Measurements from ENCODE around the gene FAM83C.
"Not testable (repeated sequence)": the region's sequence is repeated elsewhere in the genome, so short reads cannot be mapped to it uniquely, and the experiment has no call there.

Gene FAM83C

DNA sequence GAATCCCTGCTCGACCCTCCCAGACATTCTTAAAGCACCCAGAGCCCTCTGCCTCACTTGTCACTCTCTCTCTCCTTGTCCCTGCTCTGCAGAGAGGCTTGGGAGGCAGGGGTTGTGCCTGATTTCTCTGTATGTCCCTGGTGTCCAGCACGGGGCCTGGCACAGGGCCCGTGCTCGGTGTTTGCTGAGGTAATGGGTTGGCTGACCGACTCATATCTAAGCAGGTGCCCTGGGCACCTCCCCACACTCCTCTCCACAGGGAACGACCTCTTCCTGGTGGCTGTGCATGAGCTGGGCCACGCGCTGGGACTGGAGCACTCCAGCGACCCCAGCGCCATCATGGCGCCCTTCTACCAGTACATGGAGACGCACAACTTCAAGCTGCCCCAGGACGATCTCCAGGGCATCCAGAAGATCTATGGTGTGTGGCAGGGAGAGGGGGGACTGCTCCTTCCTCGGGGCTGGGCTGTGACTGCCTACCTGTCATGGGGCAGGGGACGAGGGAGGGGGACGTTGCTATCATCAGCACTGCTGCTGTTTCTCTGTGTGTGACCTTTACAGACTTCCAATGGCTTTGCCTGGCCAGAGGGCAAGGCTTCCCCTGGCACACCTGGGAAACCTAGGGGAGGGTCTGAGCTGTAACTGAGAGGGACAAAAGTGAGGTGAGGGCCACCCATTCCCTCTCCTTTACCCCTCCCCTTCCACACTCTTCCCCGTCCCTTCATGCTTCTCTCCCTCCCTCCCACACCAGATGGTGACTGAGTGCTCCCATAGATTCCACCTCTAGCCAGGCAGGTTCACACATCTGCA lies 28.5 kb downstream of the FAM83C start:
- H3K4me1 ChIP-seq (ENCODE audit: low read length), result peaks cover 9% of the 10 kb centered on the region
- H3K9ac ChIP-seq (ENCODE audit: low read length), result no peak overlapping the region

DNA sequence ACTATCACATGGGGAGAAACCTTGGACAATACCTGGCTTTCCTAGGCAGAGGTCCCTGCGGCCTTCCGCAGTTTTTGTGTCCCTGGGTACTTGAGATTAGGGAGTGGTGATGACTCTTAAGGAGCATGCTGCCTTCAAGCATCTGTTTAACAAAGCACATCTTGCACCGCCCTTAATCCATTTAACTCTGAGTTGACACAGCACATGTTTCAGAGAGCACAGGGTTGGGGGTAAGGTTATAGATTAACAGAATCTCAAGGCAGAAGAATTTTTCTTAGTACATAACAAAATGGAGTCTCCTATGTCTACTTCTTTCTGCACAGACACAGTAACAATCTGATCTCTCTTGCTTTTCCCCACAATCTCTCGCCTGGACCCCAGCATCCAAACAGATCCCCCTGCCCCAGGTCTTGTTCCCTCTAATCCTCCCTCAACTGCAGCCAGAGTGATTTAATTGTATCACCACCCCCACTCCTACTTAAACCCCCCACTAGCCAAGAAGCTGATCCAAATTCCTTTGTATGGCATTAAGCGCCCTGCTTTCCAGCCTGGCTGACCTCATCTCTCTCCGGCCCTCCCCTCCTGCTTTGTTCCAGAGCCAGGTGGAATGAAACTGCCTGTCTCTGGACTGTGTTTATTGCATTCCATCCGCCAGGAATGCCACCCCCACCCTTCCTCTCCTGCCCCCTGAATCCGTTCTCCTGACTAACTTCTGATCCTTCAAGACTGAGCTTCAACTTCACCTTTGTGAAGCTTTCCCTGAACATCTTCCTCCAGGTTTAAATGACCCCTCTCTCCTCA lies 29.3 kb downstream of the FAM83C start:
- H3K4me3 ChIP-seq (ENCODE audit: low read length); H4K20me1 ChIP-seq (ENCODE audit: insufficient read depth, low read length); H3K27ac ChIP-seq (ENCODE audit: low read length); H2AFZ ChIP-seq (ENCODE audit: low read depth, low read length); H3K27me3 ChIP-seq (ENCODE audit: low read depth, low read length); H3K9me3 ChIP-seq (ENCODE audit: insufficient read depth, low read length); H3K9ac ChIP-seq (ENCODE audit: low read length); H3K79me2 ChIP-seq (ENCODE audit: low read length); H3K36me3 ChIP-seq (replicated peaks; ENCODE audit: low read depth, low read length); H3K4me2 ChIP-seq (ENCODE audit: low read length); H3K4me1 ChIP-seq (ENCODE audit: low read length): not testable (repeated sequence)

More for the DNA sequence above, 28.5 kb downstream of the FAM83C start:
- TF ChIP-seq, protein P1, sequence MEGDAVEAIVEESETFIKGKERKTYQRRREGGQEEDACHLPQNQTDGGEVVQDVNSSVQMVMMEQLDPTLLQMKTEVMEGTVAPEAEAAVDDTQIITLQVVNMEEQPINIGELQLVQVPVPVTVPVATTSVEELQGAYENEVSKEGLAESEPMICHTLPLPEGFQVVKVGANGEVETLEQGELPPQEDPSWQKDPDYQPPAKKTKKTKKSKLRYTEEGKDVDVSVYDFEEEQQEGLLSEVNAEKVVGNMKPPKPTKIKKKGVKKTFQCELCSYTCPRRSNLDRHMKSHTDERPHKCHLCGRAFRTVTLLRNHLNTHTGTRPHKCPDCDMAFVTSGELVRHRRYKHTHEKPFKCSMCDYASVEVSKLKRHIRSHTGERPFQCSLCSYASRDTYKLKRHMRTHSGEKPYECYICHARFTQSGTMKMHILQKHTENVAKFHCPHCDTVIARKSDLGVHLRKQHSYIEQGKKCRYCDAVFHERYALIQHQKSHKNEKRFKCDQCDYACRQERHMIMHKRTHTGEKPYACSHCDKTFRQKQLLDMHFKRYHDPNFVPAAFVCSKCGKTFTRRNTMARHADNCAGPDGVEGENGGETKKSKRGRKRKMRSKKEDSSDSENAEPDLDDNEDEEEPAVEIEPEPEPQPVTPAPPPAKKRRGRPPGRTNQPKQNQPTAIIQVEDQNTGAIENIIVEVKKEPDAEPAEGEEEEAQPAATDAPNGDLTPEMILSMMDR (IDR thresholded peaks at IDR 0.05; ENCODE audit: low read depth, low read length), result no peak
- no peak for TF ChIP-seq EZH2phosphoT487 (IDR thresholded peaks at IDR 0.05; ENCODE audit: low read depth)
- Histone ChIP-seq H3K9me3 (ENCODE audit: insufficient read depth, low read length) (no peaks in the 10 kb centered on the region), H4K20me1 (ENCODE audit: insufficient read depth, low read length) (no peaks in the 10 kb centered on the region), H3K36me3 (replicated peaks; ENCODE audit: low read depth, low read length) (no peaks in the 10 kb centered on the region), H2AFZ (ENCODE audit: low read depth, low read length) (no peak overlapping the region), H3K79me2 (ENCODE audit: low read length) (no peaks in the 10 kb centered on the region), H3K27ac (ENCODE audit: low read length) (no peak overlapping the region), H3K4me3 (ENCODE audit: low read length) (no peak overlapping the region), H3K4me2 (ENCODE audit: low read length) (no peak overlapping the region), H3K27me3 (ENCODE audit: low read depth, low read length) (peaks cover 8% of the 10 kb centered on the region; the same call in 1 of the 2 replicates)

DNA sequence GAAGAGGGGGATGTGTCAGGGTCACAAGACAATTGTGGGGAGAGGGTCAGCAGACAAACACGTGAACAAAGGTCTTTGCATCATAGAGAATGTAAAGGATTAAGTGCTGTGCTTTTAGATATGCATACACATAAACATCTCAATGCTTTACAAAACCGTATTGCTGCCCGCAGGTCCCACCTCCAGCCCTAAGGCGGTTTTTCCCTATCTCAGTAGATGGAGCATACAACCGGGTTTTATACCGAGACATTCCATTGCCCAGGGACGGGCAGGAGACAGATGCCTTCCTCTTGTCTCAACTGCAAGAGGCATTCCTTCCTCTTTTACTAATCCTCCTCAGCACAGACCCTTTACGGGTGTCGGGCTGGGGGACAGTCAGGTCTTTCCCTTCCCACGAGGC lies 29.9 kb downstream of the FAM83C start:
- not testable (repeated sequence) for H3K79me2 ChIP-seq (ENCODE audit: low read length); H4K20me1 ChIP-seq (ENCODE audit: insufficient read depth, low read length); H3K36me3 ChIP-seq (replicated peaks; ENCODE audit: low read depth, low read length); H3K9me3 ChIP-seq (ENCODE audit: insufficient read depth, low read length); H3K4me1 ChIP-seq (ENCODE audit: low read length); H3K27ac ChIP-seq (ENCODE audit: low read length); H2AFZ ChIP-seq (ENCODE audit: low read depth, low read length); H3K4me3 ChIP-seq (ENCODE audit: low read length); H3K9ac ChIP-seq (ENCODE audit: low read length); H3K4me2 ChIP-seq (ENCODE audit: low read length)
- peaks cover 12% of the 10 kb centered on the region for H3K27me3 ChIP-seq (ENCODE audit: low read depth, low read length)

DNA sequence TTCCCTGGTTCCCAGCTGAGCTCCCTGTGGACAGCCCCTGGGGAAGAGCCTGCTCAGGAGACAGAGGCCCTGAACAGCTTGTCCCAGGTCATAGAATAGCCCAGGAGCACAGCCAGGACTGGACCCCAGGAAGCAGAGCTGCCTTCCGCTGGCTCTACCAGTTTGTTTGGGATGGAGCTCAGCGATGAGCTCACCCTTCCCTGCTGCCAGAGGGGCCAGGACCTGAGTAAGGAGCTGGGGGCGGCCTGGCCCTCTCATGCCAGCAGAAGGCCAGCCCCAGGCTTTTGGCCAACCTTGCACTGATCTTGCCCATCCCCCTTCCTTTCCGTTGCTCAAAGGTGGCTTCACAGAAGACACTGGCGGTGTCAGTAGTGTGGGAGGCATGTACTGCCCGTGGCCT lies 31.8 kb downstream of the FAM83C start:
- no peak overlapping the region for H2AFZ ChIP-seq (ENCODE audit: low read depth, low read length)
- no peaks in the 10 kb centered on the region for H3K79me2 ChIP-seq (ENCODE audit: low read length)
- H3K9ac ChIP-seq (ENCODE audit: low read length), result no peak overlapping the region
- H3K27ac ChIP-seq (ENCODE audit: low read length), result no peak overlapping the region
- no peaks in the 10 kb centered on the region for H3K36me3 ChIP-seq (replicated peaks; ENCODE audit: low read depth, low read length)
- no peak for TF ChIP-seq EZH2phosphoT487 (IDR thresholded peaks at IDR 0.05; ENCODE audit: low read depth)
- TF ChIP-seq, protein P1 (IDR thresholded peaks at IDR 0.05; ENCODE audit: low read depth, low read length), result no peak
- H3K4me3 ChIP-seq (ENCODE audit: low read length), result no peak overlapping the region
- no peaks in the 10 kb centered on the region for H3K9me3 ChIP-seq (ENCODE audit: insufficient read depth, low read length)
- no peak overlapping the region for H3K4me2 ChIP-seq (ENCODE audit: low read length)
- H3K27me3 ChIP-seq (ENCODE audit: low read depth, low read length), result peaks cover 12% of the 10 kb centered on the region
- H3K4me1 ChIP-seq (ENCODE audit: low read length), result no peaks in the 10 kb centered on the region
- H4K20me1 ChIP-seq (ENCODE audit: insufficient read depth, low read length), result no peaks in the 10 kb centered on the region

Data from OCI-LY3 (cell line).